ENCODE measurements around the gene AFTPH.

AFTPH gene

GRCh38 chr2:64593035-64593655 lies 69.0 kb downstream of the AFTPH start:
- DNase-seq (ENCODE audit: low read depth in 2 of 2), result no peak

- no peak for DNase-seq (ENCODE audit: low read depth in 2 of 2)
Observed at GRCh38 chr2:64594226-64594989, 70.3 kb downstream of the AFTPH start.

GRCh38 chr2:64595397-64596176 lies 71.5 kb downstream of the AFTPH start:
- DNase-seq (ENCODE audit: low read depth in 2 of 2), result no peak

- DNase-seq (ENCODE audit: low read depth in 2 of 2), result no peak
Observed at GRCh38 chr2:64598226-64598625, 74.1 kb downstream of the AFTPH start.

GRCh38 chr2:64599469-64599868 lies 75.3 kb downstream of the AFTPH start:
- DNase-seq (ENCODE audit: low read depth in 2 of 2), result no peak

GRCh38 chr2:64601034-64601754 lies 77.1 kb downstream of the AFTPH start:
- DNase-seq (ENCODE audit: low read depth in 2 of 2), result no peak

- DNase-seq (ENCODE audit: low read depth in 2 of 2), result no peak
Observed at GRCh38 chr2:64601785-64602391, 77.8 kb downstream of the AFTPH start.

- DNase-seq (ENCODE audit: low read depth in 2 of 2), result no peak
Observed at GRCh38 chr2:64602436-64602835, 78.3 kb downstream of the AFTPH start.

GRCh38 chr2:64604155-64604554 lies 80.0 kb downstream of the AFTPH start:
- DNase-seq (ENCODE audit: low read depth in 2 of 2), result no peak

- DNase-seq (ENCODE audit: low read depth in 2 of 2), result no peak
Observed at GRCh38 chr2:64605026-64605471, 80.9 kb downstream of the AFTPH start.

- DNase-seq (ENCODE audit: low read depth in 2 of 2), result no peak
Observed at GRCh38 chr2:64605991-64606478, 81.9 kb downstream of the AFTPH start.

GRCh38 chr2:64606479-64607363 lies 82.6 kb downstream of the AFTPH start:
- DNase-seq (ENCODE audit: low read depth in 2 of 2), result peak; percentile 73 to 85

- DNase-seq (ENCODE audit: low read depth in 2 of 2), result no peak
Observed at GRCh38 chr2:64607381-64608304, 83.5 kb downstream of the AFTPH start.

GRCh38 chr2:64608867-64609226 lies 84.7 kb downstream of the AFTPH start:
- DNase-seq (ENCODE audit: low read depth in 2 of 2), result peak in 1 of 2 donors; percentile 5

GRCh38 chr2:64609227-64609941 lies 85.3 kb downstream of the AFTPH start:
- peak; percentile 56 to 58 for DNase-seq (ENCODE audit: low read depth in 2 of 2)

GRCh38 chr2:64609942-64610281 lies 85.8 kb downstream of the AFTPH start:
- DNase-seq (ENCODE audit: low read depth in 2 of 2), result no peak

- DNase-seq (ENCODE audit: low read depth in 2 of 2), result no peak
Observed at GRCh38 chr2:64610316-64610855, 86.3 kb downstream of the AFTPH start.

GRCh38 chr2:64612575-64613195 lies 88.6 kb downstream of the AFTPH start:
- DNase-seq (ENCODE audit: low read depth in 2 of 2), result no peak
